Neuron (in vitro differentiated cells): ENCODE data around the gene FHOD3.

Experiments
- H2AFZ ChIP-seq: one replicate; pipeline ENCODE4 v1.6.1; 2013; ENCODE audit warnings: low read depth, mild to moderate bottlenecking, inconsistent platforms, low read length, moderate library complexity
- H3K27me3 ChIP-seq: one replicate; pipeline ENCODE4 v1.6.1; 2013; ENCODE audit warnings: low read length; ENCODE audit not compliant: insufficient read depth
- H3K36me3 ChIP-seq: one replicate; pipeline ENCODE4 v1.6.1; 2013; ENCODE audit warnings: low read length; ENCODE audit not compliant: insufficient read depth
- H3K4me1 ChIP-seq: one replicate; pipeline ENCODE4 v1.6.1; 2013; ENCODE audit warnings: low read length; ENCODE audit not compliant: insufficient read depth
- H3K4me3 ChIP-seq: 2 replicates; pipeline ENCODE4 v1.5.1; 2013; ENCODE audit warnings: mild to moderate bottlenecking, low read length, moderate library complexity
- H3K9me3 ChIP-seq: one replicate; pipeline ENCODE4 v1.6.1; 2013; ENCODE audit warnings: low read length

FHOD3 gene

DNA sequence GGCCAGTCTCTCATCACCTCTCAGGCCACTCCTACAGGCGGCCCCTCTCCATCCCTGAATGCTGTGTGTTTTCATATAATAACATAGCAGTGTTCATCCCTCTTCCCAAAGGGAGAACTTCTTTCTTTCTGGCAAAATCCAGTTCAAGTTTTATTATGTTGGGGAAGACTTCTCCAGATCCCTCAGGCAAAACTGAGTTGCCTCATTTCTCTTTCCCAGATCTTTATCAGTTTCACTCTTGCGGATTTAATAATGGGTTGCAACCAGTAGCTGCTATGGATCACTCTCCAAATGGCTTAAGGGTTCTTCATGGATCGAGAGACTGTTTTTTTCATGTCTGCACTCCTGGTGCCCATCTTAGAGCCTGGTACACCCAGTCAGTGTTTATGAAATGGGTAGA lies 129.9 kb downstream of the FHOD3 start:
- H3K36me3 ChIP-seq: no peaks in the 10 kb centered on the region
- H3K27me3 ChIP-seq: no peaks in the 10 kb centered on the region
- no peaks in the 10 kb centered on the region for H3K9me3 ChIP-seq
- H2AFZ ChIP-seq: no peak overlapping the region
- peaks cover 18% of the 10 kb centered on the region for H3K4me1 ChIP-seq
- H3K4me3 ChIP-seq: no peak overlapping the region

GRCh38 chr18:36427831-36428230 lies 130.3 kb downstream of the FHOD3 start:
- Histone ChIP-seq H3K9me3 (no peaks in the 10 kb centered on the region), H3K27me3 (no peaks in the 10 kb centered on the region), H2AFZ (no peak overlapping the region), H3K4me1 (peaks cover 18% of the 10 kb centered on the region), H3K4me3 (no peak overlapping the region), H3K36me3 (no peaks in the 10 kb centered on the region)

DNA sequence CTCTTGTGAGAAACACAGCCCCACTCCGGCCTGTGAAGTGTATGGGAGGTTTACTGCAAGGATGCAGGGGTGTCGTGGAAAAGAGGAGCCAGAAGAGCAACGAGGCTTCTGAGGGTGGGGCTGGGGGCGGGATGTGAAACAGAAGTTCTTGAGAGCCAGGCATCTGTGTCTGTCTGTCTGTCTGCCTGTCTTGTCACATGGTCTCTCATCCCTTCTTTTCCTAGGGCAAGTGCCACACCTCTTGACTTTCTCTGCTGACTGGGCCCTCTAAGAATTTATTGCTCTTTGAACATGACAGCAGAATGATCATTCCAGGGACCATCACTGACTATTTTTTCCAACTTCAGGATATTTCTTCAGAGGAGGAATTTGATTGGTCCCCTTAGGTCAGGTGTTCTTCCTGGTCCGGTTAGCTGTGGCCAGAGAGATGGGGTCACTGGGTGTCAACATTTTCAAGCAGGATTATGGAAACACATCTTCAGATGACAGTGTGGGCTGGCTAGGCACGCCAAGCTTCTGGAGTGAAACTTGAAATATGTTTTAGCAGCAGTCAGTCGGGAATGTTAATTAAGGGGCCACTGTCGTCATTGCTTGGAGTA lies 131.0 kb downstream of the FHOD3 start:
- Histone ChIP-seq H3K9me3 (no peaks in the 10 kb centered on the region), H3K36me3 (no peaks in the 10 kb centered on the region), H3K4me3 (no peak overlapping the region), H2AFZ (no peak overlapping the region), H3K4me1 (peaks cover 14% of the 10 kb centered on the region), H3K27me3 (no peaks in the 10 kb centered on the region)

DNA sequence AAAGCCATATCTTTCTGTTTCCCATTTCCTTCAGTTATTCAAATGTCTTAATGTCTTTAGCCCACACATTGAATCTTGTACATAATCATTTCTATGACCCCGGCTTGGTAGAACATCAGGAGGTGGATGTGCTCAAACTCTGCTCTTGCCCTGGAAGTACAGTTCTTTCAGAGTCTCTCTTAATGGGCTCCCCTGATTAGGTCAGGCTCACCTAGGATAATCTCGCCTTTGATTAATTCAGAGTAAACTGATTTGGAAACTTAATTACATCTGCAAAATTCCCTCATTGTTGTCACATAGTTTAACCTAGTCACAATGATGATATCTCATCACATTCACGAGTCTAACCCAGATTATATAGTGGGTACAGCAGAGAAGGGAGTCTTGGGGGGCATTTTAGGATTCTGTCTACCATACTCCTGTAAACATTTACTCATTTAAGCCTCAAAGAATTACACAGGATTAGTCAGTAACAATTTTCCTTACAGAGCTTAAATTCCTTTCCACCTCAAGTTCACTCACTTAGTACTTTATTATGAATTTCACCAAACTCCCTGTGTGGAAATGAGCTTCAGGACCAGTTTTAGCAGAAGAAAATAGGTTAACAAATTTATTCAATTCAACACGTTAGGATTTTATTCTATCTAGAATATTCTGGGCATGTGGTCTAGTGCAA lies 135.5 kb downstream of the FHOD3 start:
- H3K4me1 ChIP-seq: peaks cover 2% of the 10 kb centered on the region
- no peaks in the 10 kb centered on the region for H3K36me3 ChIP-seq
- no peak overlapping the region for H3K4me3 ChIP-seq
- H3K27me3 ChIP-seq: no peaks in the 10 kb centered on the region
- no peaks in the 10 kb centered on the region for H3K9me3 ChIP-seq
- no peak overlapping the region for H2AFZ ChIP-seq

GRCh38 chr18:36436387-36436786 lies 138.9 kb downstream of the FHOD3 start:
- Histone ChIP-seq H3K4me3 (no peak overlapping the region), H3K36me3 (no peaks in the 10 kb centered on the region), H3K9me3 (no peaks in the 10 kb centered on the region), H3K27me3 (no peaks in the 10 kb centered on the region), H3K4me1 (peaks cover 2% of the 10 kb centered on the region), H2AFZ (no peak overlapping the region)

- Histone ChIP-seq H3K27me3 (no peaks in the 10 kb centered on the region), H2AFZ (no peak overlapping the region), H3K4me1 (peaks cover 3% of the 10 kb centered on the region), H3K36me3 (no peaks in the 10 kb centered on the region), H3K4me3 (no peak overlapping the region), H3K9me3 (no peaks in the 10 kb centered on the region)
Measured at GRCh38 chr18:36440614-36441013, 143.1 kb downstream of the FHOD3 start.

DNA sequence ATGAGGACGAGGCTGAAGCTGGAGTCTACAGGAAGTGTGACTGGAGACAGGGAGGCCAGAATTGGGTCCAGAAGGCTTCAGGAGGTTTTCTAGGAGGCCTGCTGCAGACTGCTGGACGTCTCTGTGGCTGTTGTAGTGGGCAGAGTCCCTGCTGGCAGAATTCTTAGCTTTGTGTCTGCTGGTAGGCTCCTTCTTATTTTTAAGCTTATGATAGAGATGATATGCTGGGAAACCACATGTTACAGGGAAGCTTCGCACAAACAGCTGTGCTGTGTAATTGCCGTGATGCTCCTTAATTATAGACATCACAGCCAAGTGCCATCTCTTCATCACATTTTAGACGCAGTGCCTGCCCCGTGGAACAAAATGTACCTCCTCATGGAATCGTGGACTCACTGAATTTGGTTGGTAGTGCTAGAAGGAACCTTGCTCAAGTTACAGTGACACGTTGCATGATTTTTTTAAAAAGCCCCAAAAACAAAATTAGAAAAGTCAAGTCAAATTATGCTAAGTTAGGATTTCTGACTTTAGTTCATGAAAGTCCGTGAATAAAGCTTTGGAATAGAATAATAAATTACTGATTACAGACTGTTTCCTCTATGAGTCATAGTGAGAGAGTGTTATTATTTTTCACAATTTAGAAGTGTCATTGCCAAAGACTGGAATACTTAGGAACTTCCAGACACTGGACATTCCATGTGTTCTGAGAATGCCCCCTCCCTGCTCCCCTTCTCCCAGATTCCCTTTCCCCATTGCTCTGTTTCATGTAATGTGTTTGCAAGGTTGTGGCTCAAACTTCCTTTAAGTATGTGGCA lies 144.1 kb downstream of the FHOD3 start:
- H3K36me3 ChIP-seq: no peaks in the 10 kb centered on the region
- H3K4me3 ChIP-seq: no peak overlapping the region
- peaks cover 12% of the 10 kb centered on the region for H3K4me1 ChIP-seq

DNA sequence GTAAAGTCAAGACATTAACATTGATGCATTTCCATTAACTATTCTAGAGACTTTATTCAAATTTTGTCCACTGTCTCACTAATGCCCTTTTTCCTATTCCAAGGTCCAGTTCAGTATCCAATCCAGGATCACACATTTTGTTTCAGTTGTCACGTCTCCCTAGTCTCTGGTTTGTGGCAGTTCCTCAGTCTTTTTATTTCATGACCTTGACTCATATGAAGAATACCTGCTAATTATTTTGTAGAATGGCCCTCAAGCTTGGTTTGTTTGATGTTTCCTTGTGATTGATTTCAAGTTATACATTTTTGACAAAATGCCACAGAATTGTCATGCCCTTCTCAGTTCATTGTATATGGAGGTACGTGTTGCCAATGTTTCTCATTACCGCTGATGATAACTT lies 145.2 kb downstream of the FHOD3 start:
- Histone ChIP-seq H3K4me1 (peaks cover 20% of the 10 kb centered on the region), H3K9me3 (no peaks in the 10 kb centered on the region), H3K4me3 (no peak overlapping the region), H2AFZ (no peak overlapping the region), H3K36me3 (no peaks in the 10 kb centered on the region), H3K27me3 (no peaks in the 10 kb centered on the region)

More for the DNA sequence above, 144.1 kb downstream of the FHOD3 start:
- Histone ChIP-seq H3K27me3 (no peaks in the 10 kb centered on the region), H2AFZ (no peak overlapping the region), H3K9me3 (no peaks in the 10 kb centered on the region)

GRCh38 chr18:36446059-36446458 lies 148.5 kb downstream of the FHOD3 start:
- Histone ChIP-seq H3K4me1 (peaks cover 42% of the 10 kb centered on the region), H3K27me3 (no peaks in the 10 kb centered on the region), H3K36me3 (no peaks in the 10 kb centered on the region), H3K4me3 (no peak overlapping the region), H3K9me3 (no peaks in the 10 kb centered on the region), H2AFZ (no peak overlapping the region)

GRCh38 chr18:36448384-36449290 lies 151.1 kb downstream of the FHOD3 start:
- Histone ChIP-seq H3K36me3 (no peaks in the 10 kb centered on the region), H3K4me3 (no peak overlapping the region), H3K9me3 (no peaks in the 10 kb centered on the region), H3K27me3 (no peaks in the 10 kb centered on the region), H3K4me1 (peaks cover 42% of the 10 kb centered on the region), H2AFZ (no peak overlapping the region)

- peaks cover 42% of the 10 kb centered on the region for H3K4me1 ChIP-seq
Measured at GRCh38 chr18:36449451-36449850, 151.9 kb downstream of the FHOD3 start.

DNA sequence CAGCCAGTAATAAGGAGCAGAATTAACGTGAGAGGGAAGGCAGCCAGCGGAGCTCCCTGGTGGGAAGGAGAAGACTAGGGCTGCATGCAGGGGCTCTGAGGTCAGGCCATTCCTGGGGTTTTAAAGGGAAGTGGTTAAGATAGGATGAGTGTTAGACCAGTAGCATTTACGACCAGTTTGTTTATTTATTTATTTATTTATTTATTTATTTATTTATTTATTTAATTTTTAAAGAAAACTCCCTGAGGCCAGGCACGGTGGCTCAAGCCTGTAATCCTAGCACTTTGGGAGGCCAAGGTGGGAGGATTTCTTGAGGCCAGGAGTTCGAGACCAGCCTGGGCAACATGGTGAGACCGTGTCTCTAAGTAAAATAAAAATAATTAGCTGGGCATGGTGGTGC lies 152.8 kb downstream of the FHOD3 start:
- Histone ChIP-seq H3K4me1 (peaks cover 42% of the 10 kb centered on the region), H3K4me3 (no peak overlapping the region), H3K27me3 (no peaks in the 10 kb centered on the region), H2AFZ (no peak overlapping the region), H3K9me3 (no peaks in the 10 kb centered on the region), H3K36me3 (no peaks in the 10 kb centered on the region)

More at GRCh38 chr18:36449451-36449850, 151.9 kb downstream of the FHOD3 start:
- no peaks in the 10 kb centered on the region for H3K27me3 ChIP-seq
- no peaks in the 10 kb centered on the region for H3K36me3 ChIP-seq
- no peak overlapping the region for H2AFZ ChIP-seq
- no peaks in the 10 kb centered on the region for H3K9me3 ChIP-seq
- no peak overlapping the region for H3K4me3 ChIP-seq
